Hypothalamus (tissue), 51 donors: Measurements from ENCODE around the gene PRKCB.
"Not testable (repeated sequence)": the region's sequence is repeated elsewhere in the genome, so short reads cannot be mapped to it uniquely, and the experiment has no call there.

ENCODE experiments used
- DNase-seq, 51 donors: peaks; one replicate each; lab custom pipeline; 2025; lab: John Stamatoyannopoulos, UW

PRKCB gene

GRCh38 chr16:24029841-24030240 is 194.1 kb downstream of the PRKCB start:
- DNase-seq: not testable (repeated sequence)

DNA sequence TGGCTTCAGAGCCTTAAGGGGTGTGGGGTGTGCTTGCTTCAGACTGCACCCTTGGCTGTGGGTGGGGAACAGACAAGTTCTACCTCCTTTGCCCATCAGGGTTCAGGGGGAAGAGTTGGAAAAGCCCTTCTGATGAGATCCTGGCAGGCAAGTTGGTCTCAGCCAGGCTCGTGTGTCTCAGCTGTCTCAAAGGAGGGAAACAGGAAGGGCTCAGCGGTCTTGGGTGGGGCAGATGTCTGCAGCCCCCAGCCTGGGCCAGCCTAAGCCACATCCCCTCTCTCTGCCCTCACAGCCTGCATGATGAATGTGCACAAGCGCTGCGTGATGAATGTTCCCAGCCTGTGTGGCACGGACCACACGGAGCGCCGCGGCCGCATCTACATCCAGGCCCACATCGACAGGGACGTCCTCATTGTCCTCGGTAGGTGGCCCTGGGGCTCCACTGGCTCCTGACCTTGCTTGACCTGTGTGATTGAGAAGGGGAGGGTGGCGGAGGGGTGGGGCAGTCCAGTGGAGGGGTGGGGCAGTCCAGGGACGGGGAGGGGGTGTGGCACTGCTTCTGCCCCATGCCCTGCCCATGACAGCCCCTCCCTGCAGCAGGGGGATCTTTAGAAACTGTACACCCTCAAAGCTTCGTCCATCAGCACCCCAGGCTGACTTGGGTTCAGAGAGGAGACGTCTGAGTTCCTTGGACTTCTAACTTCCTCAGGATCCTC is 199.5 kb downstream of the PRKCB start:
- DNase-seq: no peak

- DNase-seq: no peak
Observed at GRCh38 chr16:24036038-24036543, 200.3 kb downstream of the PRKCB start.

DNA sequence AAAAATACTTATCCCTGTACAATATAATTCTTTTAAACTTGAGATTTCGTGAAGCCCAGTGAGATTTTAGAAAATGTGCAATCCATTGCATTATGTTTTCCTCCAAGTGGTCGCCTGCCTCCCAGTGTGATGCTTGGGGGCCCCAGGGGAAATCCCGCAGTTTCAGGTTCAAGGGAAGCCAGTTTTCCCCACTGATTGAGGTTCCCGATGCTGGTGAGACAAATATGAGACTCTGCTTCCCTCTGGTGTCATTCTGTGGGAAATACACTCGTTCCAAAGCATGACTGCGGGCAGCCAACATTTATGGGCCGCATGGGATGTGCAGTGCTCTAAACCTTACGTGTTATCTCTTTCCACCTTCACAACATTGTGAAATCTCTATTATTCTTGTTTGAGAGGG is 200.8 kb downstream of the PRKCB start:
- DNase-seq: peak in 24 of 51 donors; percentile 2 to 58 (median 18)

GRCh38 chr16:24037335-24037734 is 201.6 kb downstream of the PRKCB start:
- no peak for DNase-seq

- DNase-seq: peak in 42 of 51 donors; percentile 6 to 80 (median 52)
Observed at GRCh38 chr16:24041834-24042631, 206.2 kb downstream of the PRKCB start.

- no peak for DNase-seq
Observed at GRCh38 chr16:24044467-24044866, 208.7 kb downstream of the PRKCB start.

GRCh38 chr16:24045641-24046040 is 209.9 kb downstream of the PRKCB start:
- peak in 12 of 51 donors; percentile 7 to 23 (median 12) for DNase-seq

GRCh38 chr16:24046442-24046841 is 210.7 kb downstream of the PRKCB start:
- no peak for DNase-seq

DNA sequence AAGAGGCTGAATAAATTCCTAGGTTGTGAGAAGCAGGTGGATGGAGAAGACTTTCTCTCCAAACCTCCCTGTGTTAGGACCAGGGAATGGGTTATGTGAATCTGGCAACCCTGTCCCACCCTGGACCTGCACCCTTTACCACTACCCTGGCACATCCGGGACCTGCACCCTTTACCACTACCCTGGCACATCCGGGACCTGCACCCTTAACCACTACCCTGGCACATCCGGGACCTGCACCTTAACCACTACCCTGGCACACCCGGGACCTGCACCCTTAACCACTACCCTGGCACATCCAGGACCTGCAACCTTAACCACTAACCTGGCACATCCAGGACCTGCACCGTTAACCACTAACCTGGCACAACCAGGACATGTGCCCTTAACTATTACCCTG is 213.3 kb downstream of the PRKCB start:
- DNase-seq: no peak

- no peak for DNase-seq
Observed at GRCh38 chr16:24051125-24051524, 215.3 kb downstream of the PRKCB start.

DNA sequence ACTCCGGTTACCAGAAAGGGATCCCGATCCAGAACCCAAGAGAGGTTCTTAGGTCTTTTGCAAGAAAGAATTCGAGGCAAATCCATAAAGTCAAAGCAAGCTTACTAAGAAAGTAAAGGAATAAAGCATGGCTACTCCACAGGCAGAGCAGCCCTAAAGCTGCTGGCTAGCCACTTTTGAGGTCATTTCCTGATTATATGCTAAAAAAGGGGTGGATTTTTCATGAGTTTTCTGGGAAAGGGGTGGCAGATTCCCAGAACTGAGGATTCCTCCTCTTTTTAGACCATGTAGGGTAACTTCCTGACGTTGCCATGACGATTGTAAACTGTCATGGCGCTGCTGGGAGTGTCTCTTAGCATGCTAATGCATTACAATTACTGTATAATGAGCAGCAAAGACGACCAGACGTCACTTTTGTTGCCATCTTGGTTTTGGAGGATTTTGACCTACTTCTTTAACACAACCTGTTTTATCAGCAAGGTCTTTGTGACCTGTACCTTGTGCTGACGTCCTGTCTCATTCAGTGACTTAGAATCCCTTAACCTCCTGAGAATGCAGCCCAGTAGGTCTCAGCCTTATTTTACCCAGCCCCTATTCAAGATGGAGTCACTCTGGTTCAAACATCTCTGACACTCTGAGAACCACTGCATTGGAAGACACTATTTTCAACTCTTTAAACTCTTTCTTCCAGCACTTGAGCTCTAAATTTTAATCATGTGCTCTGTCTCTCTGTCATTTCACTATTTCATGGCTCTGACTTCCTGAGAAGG is 216.7 kb downstream of the PRKCB start:
- no peak for DNase-seq

GRCh38 chr16:24053099-24053946 is 217.5 kb downstream of the PRKCB start:
- DNase-seq: no peak

- DNase-seq: peak in 3 of 51 donors; percentile 3 to 27 (median 8)
Observed at GRCh38 chr16:24054741-24055491, 219.1 kb downstream of the PRKCB start.

- DNase-seq: no peak
Observed at GRCh38 chr16:24062270-24062817, 226.6 kb downstream of the PRKCB start.

- DNase-seq: no peak
Observed at GRCh38 chr16:24069036-24069590, 233.3 kb downstream of the PRKCB start.

- DNase-seq: peak in 5 of 51 donors; percentile 7 to 55 (median 29)
Observed at GRCh38 chr16:24070851-24071250, 235.1 kb downstream of the PRKCB start.

GRCh38 chr16:24071666-24072360 is 236.0 kb downstream of the PRKCB start:
- DNase-seq: no peak
